HG02981 (cell line): Measurements from ENCODE around the gene RAPGEF5.
A peak's percentile ranks its signal among the peaks of the same experiment; 100 is the strongest.

Source experiments
- ATAC-seq: cut with Tn5 transposase; IDR thresholded peaks from one replicate; pipeline ENCODE4 v1.9.1; 2021; ENCODE audit warnings: mild to moderate bottlenecking, moderate library complexity; ENCODE audit not compliant: unreplicated experiment

The RAPGEF5 gene

GRCh38 chr7:22380333-22380732 lies 23.4 kb upstream of the RAPGEF5 start:
- ATAC-seq, result no peak

GRCh38 chr7:22378199-22378980 lies 21.4 kb upstream of the RAPGEF5 start:
- ATAC-seq, result no peak

- no peak for ATAC-seq
These were observed 20.7 kb upstream of the RAPGEF5 start for GRCh38 chr7:22377703-22378102.

DNA sequence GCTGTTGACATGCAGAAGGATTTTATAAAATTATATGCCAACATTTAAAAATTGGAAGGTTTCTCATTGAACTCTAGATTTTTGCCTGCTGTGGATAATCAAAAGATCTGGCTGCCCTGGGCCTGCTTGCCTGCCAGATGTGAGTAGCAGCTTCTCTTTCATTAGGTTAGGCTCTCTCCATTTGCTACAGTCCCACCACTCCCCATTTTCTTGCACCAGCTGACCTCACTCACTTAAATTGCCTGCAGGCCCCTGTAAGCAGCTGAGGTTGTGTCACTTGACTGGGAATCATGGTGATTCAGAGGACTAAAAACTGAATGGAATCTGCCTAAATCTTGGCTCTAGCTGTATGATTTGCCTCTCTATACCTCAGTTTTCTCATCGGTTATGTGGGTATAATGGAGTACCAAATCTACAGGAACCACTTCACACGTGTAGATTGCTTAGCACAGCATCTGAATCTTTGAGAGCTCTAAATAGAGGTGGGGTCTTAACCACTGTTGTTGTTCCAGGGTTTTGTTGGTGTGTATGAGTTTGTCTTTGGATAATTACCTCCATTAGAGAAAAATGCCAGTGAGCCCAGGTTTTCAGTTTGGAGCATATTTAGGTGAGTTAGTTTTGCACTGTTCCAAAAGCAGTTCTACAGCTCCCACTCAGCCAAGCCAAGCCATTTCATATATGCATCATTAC lies 18.6 kb upstream of the RAPGEF5 start:
- no peak for ATAC-seq

- ATAC-seq, result no peak
These were observed 17.0 kb upstream of the RAPGEF5 start for GRCh38 chr7:22373911-22374310.

DNA sequence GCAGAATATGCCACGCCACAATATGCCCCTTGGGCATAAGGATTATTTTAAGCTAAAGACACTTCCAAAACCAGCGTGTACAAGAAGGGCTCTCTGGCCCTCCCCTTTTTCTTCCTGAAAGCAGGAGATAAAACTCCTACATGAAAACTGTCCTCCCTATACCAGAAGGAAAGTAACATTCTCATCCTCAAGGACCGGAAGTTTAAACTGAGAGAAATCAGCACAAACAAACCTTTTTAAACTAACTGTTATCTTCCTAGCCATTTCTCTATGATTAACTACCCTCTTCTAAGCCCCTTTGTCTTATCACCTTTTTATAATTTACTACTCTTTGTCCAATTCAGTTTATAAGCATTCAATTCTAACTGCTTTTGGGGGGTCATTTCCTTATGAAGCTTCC lies 16.4 kb upstream of the RAPGEF5 start:
- no peak for ATAC-seq

DNA sequence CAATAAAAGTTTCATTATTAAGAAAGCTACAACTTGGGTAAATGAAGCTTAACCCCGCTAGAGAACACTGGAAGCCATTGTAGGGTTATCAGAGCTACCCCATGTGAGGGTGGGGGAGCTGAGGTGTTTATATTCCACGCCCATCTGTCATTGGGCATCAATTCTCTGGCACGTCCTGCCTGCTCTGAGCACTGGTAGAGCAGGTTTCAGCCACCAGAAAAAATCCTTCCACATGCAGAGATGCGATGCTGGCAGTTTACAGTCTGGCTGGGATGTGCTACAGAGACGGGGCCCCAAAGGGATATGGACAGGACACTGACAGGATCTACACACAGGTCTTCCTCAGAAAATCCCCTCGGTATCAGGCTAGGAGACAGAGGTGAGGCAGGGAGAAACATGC lies 15.9 kb upstream of the RAPGEF5 start:
- no peak for ATAC-seq

DNA sequence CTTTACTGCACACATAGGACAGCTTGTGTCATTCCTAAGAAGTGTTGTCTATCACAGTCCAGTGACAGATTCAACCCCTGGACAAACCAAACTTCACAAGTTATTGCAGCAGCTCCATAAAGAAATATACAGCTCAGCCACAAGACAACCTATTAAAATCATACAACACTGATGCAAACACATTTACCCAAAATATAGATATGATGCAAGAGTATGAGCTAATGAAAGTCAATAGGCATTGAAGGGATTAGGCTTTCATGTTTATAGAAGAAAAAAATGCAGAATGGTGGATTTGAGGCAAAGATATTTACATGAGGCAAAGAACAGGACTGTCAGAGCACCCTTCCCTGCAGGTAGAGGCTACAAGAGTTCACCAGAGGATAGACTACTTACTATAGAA lies 14.9 kb upstream of the RAPGEF5 start:
- ATAC-seq, result no peak

GRCh38 chr7:22364900-22365299 lies 7.9 kb upstream of the RAPGEF5 start:
- no peak for ATAC-seq

GRCh38 chr7:22363756-22364422 lies 6.9 kb upstream of the RAPGEF5 start:
- no peak for ATAC-seq

- ATAC-seq, result no peak
These were observed 4.8 kb upstream of the RAPGEF5 start for GRCh38 chr7:22361795-22362194.

GRCh38 chr7:22361320-22361719 lies 4.4 kb upstream of the RAPGEF5 start:
- ATAC-seq, result no peak

GRCh38 chr7:22358820-22359697 lies 2.1 kb upstream of the RAPGEF5 start:
- no peak for ATAC-seq

GRCh38 chr7:22357311-22358175 lies 589 bp upstream of the RAPGEF5 start:
- no peak for ATAC-seq

- no peak for ATAC-seq
These were observed 803 bp downstream of the RAPGEF5 start for GRCh38 chr7:22356010-22356691.

GRCh38 chr7:22355620-22356009 lies 1.3 kb downstream of the RAPGEF5 start:
- no peak for ATAC-seq

GRCh38 chr7:22354462-22354861 lies 2.5 kb downstream of the RAPGEF5 start:
- no peak for ATAC-seq

- ATAC-seq, result no peak
These were observed 4.1 kb downstream of the RAPGEF5 start for GRCh38 chr7:22352887-22353286.

- ATAC-seq, result no peak
These were observed 5.1 kb downstream of the RAPGEF5 start for GRCh38 chr7:22351878-22352277.

GRCh38 chr7:22351329-22351692 lies 5.6 kb downstream of the RAPGEF5 start:
- peak; percentile 67 for ATAC-seq
